Dermis blood vessel endothelial cell (primary cell): ENCODE data around the gene CLDN6. TPM values are rescaled to one million over a fixed set of nuclear protein-coding genes. Genes with fewer than 3 reads are reported as not detected.
A peak's percentile ranks its signal among the peaks of the same experiment; 100 is the strongest.

Source experiments
- DNase-seq: peaks from one replicate; pipeline ENCODE4 v3.0.0; 2010
- total RNA-seq: library from RNA; depleted of rRNA; stranded (reverse); fragments of >200 nt; gene quantifications from 2 replicates; pipeline ENCODE4 v1.2.3, GENCODE V29; 2014

CLDN6 gene
- total RNA-seq, 1 donor from 2014 or later = not detected

DNA sequence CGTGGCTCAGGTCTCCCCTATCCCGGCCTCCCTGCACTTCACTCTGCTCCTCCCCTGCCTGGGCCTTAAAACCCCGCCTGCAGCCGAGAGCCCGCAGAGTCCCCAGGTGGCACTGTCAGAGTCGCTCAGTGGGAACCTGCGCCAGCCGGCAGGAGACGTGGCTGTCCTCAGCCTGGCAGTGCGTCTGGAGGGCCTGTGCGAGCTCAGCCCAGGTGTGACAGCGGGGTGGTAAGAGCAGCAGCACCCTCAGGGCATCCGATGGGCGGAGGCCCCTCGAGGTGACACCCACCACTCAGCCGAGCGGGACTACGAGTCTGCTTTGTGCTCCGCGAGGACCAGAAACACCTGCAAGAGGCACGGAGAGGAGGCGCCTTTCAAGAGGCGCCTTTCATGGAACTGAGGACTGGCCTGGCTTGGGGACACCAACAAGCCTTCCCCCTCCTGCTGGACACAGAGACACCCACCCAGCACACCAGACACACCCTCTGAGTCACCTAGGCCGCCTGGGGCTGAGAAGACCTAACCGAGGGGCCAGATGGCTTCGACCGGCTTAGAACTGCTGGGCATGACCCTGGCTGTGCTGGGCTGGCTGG lies 5.1 kb downstream of the CLDN6 start, which contains the start of gene CLDN9:
CLDN9 (plus strand) TSS at position 96 of the 593 bp plus-strand sequence; CDS start at position 536, 440 bp downstream.
- DNase-seq = no peak

DNA sequence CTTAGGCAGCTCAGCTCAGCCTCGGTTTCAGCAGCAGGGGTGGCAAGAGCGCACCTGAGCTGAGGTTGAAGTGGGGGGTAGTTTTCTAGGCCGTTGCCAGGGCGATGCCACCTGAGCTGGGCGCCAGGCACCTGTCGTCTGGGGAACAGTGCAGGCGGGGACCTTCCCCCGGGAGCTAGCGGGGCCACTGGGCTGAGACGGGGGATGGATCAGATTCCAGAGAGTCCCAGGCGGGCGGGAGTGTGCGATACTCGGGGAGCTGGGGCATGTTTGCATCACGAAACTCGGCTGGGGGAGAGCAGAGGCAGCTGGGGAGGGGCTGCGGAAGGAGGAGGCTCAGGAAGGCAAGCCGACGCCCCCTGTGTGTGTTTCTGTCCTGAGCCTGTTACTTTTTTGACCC lies 5.7 kb downstream of the CLDN6 start:
- no peak for DNase-seq

DNA sequence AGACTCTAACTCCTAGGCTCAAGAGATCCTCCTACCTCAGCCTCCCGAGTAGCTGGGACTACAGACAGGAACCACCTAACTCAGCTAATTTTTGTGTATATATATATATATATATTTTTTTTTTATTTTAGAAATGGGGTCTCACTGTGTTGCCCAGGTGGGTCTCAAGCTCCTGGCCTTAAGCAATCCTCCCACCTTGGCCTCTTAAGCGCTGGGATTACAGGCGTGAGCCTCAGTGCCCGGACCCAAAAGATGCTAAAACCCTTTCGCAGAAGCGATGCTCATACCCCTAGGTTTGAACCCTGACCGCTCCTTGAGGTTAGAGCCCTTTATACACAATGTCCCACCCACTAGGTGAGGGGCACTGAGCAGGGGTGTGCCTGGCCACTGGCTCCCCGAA lies 7.5 kb downstream of the CLDN6 start:
- DNase-seq = no peak

DNA sequence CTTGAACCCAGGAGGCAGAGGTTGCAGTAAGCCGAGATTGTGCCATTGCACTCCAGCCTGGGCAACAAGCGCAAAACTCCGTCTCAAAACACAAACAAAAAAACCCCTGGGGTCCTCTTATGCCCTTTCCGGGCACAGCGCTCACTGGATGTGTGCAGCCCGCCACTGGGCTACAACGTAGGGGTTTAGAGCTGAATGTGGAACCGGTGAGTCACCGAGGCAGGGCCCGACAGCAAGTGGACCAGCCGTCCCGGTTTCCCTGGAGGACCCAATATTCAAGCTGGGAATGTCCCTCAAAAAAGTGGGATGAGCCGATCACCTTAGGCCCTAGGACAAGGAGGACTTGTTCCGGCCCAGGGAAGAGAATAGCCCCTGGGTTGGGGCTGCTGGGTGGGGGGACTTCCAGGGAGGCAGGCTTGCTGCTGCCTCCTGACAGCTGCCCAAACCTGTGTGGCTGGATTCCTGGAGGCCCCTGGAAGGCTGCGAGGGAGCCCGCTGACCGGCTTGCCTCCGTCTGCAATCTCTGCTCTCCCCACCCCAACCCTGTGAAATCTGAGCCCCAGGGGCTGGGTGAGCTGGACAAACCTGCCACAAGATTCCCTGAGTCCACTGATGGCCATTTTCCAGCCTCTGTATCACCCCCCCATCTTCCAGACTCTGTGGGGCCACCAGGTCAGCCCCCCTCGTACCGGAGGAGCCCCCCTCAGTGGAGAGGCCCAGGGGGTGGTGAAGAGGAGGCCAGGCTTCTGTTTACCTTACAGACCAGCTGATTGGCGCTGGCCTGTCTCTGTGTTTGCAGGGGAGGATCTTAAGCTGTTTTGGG lies 8.2 kb downstream of the CLDN6 start:
- DNase-seq = no peak

DNA sequence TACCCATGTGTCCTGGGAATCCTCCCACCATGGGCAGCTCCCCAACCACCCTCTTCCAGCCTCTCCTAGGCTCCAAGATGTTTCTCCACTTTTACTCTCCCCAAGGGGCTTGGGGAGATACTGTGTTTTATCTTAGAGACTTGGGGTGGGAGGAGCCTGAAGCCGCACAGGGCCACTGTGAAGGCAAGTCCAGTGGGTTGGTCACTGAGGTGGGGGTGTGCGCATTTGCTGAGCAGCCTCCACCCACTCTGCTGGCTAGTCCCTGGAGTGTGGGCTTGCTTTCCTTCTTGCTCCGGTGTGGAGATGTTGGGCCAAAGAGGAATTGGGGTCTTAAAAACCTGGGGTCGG lies 9.3 kb downstream of the CLDN6 start:
- no peak for DNase-seq

DNA sequence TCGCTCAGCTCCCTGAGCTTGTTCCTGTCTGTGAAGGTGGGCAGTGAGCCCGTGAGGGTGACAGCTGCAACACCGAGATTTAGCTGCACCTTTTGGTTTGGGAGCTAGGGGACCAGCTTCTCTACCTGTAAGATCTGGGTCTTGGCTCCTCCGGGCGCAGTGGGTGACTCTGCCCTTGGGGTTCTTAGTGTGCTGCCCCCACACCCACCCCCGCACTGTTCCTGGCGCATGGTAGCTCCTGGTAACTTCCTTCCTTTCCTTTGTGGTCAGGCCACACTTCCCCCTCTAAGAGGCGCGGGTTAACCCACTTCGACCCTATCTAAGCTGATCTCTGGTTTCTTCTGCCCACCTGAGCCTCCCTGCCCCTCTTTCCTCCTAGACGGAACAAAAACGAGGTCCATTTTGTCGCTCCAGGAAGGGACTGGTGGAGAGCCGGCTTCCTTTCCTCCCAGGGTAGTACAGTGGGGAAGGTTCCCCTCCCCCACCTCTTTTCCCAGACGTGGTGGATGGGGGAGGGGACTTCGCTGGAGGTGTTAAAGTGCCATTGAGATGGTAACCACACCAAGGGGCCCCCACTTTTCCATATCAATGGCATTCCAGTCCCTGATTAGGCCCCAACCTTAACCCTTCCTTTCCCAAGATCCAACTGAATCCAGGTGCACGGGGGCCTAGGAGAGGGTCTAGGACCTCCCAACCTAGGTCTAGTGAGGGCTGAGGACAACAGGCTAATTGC lies 9.9 kb downstream of the CLDN6 start:
- peak; percentile 43 for DNase-seq

DNA sequence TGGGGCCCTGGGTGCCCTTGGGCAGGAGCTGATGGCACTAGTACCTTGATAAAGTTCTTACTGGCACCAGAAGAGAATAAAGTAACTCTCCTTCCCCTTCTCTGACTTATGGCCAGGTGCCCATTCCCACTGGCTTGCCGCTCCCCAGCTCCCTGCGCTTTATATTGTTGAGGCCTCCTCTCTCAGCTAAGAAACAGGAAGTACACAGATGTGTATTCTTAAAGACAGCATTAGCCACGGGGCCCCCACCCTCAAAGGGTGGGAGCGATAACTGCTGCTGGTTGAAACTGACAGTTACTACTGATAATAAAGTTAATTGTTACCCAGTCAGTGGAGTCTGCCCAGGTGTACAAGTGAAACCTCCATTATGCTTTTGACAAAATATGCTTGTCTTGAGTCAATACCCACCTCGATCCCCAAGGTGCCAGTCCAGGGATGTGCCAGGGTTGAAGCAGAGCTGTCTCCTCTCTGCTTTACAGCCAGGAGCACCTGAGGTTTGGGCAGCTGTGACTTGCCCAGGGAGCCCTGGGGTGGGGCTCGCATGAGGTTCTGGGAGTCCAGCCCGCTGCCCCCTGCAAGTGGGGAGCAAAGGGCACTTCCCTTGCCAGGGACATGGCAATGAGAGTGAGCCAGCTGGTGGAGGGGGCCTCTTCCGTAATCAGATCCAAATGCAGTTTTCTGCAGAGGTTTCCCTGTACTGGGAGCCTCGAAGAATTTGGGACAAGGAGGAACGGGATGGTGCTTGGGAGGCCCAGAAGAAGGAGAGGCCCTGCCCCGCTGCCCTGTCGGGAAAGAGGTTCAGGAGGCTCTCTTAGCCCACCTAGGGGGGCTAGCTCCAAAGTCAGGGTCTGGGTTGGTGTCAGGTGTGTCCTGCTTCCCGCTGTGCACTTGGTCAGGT lies 10.7 kb downstream of the CLDN6 start:
- no peak for DNase-seq

DNA sequence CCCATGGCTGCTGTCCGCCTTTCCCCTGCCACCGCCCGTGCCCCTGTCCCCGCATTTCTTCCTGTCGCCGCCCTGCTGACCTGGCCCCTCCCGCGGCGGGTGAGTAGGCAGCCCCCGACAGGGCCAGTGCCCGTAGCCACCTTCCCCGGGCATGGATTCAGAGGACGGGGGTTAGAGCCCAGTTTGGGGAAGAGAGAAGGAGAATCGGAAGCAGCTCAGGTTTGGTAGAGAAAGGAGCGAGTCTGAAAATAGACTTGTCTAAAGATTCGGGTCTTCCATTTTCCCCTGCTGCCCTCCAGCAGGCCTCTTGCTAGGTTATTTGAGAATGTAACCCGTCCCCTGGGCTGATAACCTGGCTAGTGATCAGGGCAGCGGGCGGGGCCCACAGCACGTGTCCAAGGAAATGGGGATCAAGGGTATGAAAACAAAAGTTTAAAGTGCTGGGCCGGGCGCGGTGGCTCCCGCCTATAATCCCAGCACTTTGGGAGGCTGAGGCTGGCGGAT lies 13.2 kb downstream of the CLDN6 start:
- DNase-seq = no peak

DNA sequence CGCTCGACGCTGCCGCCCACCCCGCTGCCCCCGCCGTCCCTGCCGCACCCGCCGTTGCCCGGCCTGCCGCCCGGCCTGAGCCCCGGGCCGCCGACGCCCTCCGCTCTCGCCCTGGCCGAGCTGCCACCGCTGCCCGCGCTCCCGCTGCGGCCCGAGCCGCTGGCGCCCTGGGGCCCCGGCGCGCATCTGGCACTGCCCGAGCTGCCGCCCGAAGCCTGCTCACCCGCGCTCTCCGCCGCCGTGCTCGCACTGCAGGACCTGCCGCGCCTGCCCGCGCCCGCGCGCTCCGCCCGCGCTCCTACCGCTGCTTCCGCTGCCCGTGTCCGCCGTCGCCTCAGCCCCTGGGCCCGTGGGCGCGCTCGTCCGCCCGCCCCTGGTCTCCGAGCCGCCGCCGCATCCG lies 13.7 kb downstream of the CLDN6 start:
- DNase-seq = peak; percentile 19

DNA sequence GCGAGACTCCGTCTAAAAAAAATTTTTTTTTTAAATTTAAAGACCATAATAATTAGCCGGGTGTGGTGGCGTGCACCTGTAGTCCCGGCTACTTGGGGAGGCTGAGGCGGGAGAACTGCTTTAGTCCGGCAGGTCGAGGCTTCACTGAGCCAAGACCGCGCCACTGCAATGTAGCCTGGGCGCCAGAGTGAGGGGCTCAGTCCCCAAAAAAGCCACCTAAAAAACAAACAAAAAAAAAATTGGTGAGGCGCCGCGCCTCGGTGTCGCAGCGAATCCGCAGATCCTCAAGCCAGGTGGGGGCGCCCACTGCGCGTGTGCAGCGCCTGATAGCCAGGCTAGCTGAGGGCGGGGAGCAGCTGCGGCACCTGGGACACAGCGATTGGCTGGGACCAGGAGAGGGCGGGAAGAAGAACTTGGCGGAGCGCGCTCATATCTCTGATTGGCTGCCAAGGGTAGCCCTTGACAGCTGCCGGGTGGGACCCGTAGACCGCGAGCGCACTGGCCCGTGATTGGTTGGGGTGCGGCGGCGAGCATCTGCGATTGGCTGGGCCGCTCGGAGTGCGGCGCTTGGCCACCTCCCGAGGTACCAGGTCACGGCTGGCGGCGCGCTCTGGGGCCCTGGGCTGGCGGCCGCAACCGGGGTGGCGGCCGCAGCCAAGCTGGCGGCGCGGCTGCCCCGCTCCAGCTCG lies 14.3 kb downstream of the CLDN6 start:
- DNase-seq = peak; percentile 100

DNA sequence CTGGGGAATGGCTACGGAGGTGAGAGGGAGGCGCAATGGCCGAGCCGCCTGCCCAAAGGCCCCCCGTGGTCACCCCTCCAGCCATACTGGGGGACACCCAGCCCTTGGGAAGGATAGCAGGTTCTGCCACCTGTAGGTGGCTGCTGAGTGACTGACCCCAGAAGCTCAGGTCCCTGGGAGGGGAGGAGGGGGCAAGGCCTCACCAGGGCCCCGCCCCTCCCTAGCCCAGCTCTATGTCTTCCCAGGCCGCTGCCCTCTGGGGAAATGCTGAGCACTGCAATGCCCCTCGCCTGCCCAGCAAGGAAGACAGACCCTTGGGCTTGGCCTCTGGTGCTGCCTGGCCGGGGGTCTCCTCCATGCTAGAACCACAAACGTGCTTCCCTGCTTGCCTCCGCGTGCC lies 16.7 kb downstream of the CLDN6 start:
- DNase-seq = no peak

DNA sequence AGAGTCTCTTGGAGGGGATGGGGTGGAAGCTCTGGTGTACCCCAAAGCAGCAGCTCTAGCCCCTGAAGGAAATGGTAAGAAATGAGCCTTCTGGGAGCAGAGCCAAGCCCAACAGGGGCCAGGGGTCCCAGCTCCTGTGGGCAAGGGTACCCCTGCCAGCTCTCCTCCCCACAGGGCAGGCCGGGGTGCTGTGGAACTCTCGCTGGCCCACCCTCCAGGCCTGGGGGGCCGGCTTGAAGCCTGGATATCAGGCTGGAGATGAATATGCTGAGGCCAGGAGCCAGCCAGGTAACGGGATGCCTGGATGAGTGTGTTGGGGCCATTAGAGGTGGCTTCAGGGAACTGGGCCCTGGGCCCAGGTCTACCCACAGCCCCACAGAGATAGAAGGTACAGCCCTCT lies 17.4 kb downstream of the CLDN6 start:
- no peak for DNase-seq

DNA sequence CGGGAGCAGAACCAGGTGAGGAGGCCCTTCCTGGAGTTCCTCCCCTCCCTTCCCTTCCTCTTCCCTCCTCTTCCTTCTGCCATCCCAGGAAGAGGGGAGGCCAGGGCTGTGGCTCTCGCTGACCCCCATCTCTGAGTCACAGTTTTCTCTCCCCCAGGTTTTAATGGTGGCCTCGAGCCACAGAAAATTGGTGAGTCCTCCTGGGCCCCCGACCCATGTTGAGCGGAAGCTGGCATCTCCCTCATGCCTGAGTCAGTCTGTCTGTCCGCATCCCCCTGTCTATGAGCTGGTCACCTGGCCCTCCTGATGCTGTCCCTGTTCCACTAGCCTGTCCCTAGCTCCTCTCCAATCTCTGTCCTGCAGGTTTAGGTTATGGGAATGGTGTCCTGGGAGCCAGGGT lies 18.1 kb downstream of the CLDN6 start:
- no peak for DNase-seq

DNA sequence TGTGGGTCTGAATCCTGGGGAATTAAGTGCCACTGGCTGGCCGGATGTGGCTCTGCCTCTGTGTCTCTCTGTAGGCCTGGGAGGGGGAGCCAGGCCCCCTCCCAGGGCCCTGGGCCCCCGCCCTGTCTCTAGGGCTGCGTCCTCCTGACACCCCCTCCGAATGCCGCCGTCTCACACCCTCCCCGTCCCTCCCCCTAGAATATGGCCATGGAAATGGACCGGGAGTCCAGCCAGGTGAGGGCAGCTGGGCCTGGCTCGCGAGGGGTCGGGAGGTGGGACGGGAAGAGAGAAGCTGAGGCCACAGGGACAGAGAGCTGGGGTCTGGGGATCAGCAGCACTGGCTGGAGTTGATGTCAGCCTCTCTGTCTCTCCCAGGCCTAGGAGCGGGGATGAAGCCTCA lies 21.7 kb downstream of the CLDN6 start:
- no peak for DNase-seq

DNA sequence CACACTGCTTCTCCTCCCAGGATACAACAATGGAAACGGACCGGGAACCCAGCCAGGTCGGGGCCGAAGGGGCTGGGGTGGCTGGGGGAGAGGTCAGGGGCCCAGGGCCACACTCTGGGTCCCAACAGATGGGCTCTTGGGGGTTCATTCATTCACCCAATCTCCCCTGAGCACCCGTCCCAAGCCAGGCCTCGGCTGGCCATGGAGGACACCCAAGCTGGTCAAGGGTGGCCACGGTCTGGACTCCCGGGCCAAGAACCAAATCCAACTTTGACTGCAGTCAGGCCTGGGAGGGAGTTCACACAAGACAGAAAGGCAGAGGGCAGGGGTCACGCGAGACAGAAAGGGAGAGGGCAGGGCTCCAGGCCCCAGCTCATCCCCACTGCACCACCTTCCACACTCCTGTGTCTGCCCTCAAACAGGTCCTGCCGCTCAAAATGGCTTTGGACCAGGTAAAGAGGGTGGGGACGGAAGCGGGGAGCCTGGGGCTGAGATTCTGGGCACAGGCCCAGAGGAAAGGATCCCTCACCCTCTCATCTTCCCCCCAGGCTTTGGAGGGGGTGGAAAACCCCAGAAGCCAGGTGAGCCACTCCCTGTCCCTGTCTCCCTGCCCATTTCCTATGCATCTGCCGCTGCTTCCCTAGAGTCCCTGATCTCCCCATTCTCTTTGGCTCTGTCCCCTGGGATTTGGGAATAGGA lies 25.5 kb downstream of the CLDN6 start:
- no peak for DNase-seq

DNA sequence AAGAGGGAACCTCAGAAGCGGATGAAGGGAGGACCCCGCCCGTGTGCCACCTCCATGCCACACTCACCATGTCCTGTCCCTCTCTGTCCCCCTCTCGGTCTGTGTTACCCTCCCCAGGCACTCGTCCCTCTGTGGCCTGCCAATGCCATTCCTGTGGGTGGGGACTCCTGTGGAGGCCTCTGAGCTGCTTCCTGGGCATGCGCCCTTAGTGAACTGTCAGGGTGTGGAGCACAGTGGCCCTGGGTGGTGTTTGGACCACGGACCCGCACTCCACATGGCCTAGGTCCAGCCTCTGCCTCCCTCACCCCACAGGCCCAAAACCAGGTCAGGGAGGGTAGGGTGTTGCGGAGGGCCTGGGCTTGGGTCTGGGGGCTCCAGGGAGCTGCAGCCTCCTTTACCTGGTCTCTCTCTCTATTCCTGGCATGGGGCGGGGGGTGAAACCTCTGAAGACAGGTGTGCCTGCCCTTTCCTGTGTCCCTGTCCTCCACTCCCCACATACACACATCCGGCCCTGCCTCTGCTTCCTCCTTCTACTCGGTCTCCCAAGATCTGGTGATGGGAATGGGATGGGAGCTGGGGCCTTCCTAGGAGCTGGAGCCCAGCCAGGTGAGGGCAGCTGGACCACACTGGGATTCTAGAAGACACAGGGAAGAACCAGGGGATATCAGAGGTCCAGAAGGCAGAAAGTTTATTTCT lies 26.3 kb downstream of the CLDN6 start:
- no peak for DNase-seq

DNA sequence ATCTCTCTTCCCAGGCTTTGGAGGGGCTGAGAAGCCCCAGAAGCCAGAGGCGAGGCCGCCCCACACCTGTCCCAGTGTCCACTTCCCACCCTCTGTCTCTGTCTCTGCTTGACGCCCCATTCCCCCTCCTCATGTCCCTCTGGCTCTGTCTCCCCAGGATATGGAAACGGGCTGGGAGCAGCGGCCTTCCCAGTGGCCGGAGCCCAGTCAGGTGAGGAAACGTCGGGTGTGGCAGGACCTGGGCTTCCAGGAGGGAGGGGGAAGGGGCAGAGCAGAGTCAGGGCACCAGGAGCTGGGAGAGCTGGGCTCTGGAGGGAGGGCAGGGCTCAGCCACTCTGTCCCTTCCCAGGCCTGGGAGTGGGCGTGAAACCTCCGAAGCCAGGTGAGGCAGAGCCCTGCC lies 27.1 kb downstream of the CLDN6 start:
- no peak for DNase-seq

DNA sequence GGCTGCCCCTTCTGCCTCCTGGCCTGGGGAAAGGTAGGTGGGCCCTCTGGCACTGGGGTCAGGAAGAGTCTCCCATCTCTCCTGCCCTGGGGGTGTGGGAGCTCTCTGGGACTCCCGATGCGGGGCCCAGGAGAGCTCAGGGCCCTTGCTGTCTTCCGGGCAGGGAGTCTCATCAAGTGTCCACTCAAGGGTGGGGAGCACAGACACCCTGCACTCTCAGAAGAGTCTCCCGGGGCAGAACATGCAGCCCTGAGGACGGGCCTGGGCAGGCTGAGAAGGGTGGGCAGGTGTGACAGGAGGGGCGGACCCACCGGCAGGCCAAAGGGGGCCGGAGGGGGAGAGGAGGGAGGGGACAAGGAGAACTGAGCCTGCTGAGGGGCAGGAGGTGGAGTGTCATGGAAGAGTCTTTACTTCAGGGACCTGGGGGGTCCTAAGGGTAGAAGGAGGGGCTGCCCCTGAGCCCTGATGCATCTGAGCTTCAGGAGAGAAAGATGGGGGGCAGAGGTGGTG lies 29.3 kb downstream of the CLDN6 start:
- DNase-seq = no peak

DNA sequence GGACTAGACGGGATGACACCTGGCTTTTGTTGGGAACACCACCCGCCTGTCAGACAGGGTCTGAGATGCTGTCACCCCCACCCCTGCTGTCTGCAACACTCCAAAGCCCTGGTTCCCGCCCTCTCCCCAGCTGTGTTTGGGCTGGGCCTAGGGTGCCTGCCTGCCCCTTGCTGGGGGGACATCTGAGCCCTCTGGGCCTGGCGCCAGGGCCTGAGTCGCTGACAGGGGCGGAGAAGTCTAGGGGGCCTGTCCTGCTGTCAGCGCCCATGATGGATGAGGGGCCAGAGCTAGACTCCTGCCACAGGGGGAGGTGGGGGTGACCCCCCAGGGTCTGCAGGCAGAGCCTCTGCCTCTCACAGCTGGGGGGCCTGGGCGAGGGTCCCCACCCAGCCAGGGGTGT lies 30.1 kb downstream of the CLDN6 start:
- DNase-seq = no peak

DNA sequence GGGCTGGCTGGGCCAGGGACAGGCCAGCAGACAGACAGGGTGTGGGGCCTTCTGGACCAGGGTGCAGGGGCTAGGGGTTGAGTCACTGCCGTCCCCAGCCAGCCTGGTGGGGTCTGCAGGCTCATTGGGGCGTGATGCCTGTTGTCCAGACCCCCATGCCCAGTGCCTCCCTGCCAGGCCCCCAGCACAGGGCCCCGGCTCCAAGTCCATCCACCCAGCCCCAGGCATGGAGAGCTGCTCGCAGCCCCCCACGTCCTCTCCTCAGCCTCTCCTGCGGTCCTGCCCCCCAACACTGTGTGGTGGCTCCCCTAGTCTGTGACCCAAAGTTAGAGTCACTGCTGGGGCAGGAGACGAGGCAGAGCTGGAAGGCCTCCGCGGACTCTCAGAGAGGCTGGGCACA lies 30.7 kb downstream of the CLDN6 start:
- no peak for DNase-seq
